Omental fat pad (tissue), 4 donors: Measurements from ENCODE around the gene NPPB. TPM values are rescaled to one million over a fixed set of nuclear protein-coding genes. Genes with fewer than 3 reads are reported as not detected.

Experiments
- ATAC-seq: fragments of 150-250 bp; one replicate; pipeline ENCODE4 v1.9.1; 2016; ENCODE audit warnings: mild to moderate bottlenecking, moderate library complexity; ENCODE audit not compliant: low FRiP score
- DNase-seq: peaks from one replicate; pipeline ENCODE4 v3.0.0-alpha.2; 2019; ENCODE audit warnings: low spot score
- total RNA-seq, 4 donors: library from RNA; depleted of rRNA; stranded (reverse); fragments of >200 nt; gene quantifications; one replicate each; pipeline ENCODE4 v1.1.0, GENCODE V29; 2016
- TF ChIP-seq, protein P1 (sequence below), 3 donors: fragments of 450-650 bp; IDR thresholded peaks; one replicate each; pipeline ENCODE4 v1.5.1; 2016 to 2017; ENCODE audit warnings: antibody characterized with exemption in 3 of 3, mild to moderate bottlenecking in 3 of 3, moderate library complexity in 2 of 3

NPPB gene
- total RNA-seq, 4 donors from 2014 or later, result not detected

GRCh38 chr1:11838349-11839272, 20.1 kb downstream of the NPPB start:
- ATAC-seq, result peak; percentile 79
- DNase-seq, result peak; percentile 46
- TF ChIP-seq, protein P1, sequence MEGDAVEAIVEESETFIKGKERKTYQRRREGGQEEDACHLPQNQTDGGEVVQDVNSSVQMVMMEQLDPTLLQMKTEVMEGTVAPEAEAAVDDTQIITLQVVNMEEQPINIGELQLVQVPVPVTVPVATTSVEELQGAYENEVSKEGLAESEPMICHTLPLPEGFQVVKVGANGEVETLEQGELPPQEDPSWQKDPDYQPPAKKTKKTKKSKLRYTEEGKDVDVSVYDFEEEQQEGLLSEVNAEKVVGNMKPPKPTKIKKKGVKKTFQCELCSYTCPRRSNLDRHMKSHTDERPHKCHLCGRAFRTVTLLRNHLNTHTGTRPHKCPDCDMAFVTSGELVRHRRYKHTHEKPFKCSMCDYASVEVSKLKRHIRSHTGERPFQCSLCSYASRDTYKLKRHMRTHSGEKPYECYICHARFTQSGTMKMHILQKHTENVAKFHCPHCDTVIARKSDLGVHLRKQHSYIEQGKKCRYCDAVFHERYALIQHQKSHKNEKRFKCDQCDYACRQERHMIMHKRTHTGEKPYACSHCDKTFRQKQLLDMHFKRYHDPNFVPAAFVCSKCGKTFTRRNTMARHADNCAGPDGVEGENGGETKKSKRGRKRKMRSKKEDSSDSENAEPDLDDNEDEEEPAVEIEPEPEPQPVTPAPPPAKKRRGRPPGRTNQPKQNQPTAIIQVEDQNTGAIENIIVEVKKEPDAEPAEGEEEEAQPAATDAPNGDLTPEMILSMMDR (IDR thresholded peaks at IDR 0.05), result peak in 1 of 3 donors; percentile 81

GRCh38 chr1:11837767-11838348, 20.9 kb downstream of the NPPB start:
- TF ChIP-seq, protein P1 (IDR thresholded peaks at IDR 0.05), result no peak
- DNase-seq, result no peak
- ATAC-seq, result no peak

DNA sequence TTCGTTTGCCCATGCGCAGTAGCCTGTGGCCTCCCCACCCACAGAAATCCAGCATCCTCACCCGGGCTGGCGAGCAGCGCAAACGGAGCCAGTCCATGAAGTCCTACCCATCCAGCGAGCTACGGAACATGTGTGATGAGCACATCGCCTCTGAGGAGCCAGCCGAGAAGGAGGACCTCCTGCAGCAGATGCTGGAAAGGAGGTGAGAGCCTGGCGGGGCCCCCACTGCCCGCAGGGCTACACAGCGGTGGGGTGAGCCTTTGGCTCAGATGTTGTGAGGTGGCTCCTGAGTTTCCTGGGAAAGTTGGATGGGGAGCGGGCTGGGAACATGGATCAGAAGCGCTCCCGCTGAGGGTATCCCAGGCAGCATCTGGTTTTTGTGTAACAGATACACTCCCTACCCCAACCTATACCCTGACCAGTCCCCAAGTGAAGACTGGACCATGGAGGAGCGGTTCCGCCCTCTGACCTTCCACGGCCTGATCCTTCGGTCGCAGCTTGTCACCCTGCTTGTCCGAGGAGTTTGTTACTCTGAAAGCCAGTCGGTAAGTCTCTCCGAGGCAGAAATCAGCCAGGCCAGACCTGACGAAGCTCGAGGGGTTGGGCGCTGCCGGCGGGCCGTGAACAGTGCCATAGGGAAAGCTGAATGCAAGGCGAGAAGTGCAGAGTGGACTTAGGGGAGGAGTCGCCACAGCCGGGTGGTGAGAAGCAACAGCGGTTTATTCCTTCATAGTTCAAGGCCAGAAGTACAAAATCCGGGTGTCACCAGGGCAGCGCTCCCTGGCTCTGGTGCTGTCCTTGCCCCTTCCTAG, 21.6 kb downstream of the NPPB start:
- DNase-seq (no peak), ATAC-seq (no peak)
- TF ChIP-seq, protein P1 (IDR thresholded peaks at IDR 0.05), result no peak

- no peak for ATAC-seq
- DNase-seq, result no peak
- TF ChIP-seq, protein P1 (IDR thresholded peaks at IDR 0.05), result no peak
Measured at GRCh38 chr1:11835441-11836225, 23.1 kb downstream of the NPPB start.

DNA sequence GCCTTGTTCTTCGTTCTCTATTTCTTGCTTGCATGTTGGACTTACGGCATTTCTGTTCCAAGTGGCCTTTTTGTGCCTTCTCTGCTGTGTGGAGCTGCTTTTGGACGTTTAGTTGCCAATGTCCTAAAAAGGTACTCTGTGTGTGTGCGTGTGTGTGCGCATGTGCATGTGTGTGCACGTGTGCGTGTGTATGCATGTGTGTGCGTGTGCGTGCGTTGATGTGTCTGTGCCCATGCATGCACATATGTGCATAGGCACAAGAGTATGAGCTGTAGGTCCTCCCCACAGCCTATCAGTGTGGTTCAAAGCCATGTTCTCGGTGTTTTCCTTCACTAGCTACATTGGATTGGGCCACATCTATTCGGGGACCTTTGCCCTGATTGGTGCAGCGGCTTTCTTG, 24.8 kb downstream of the NPPB start:
- TF ChIP-seq, protein P1 (IDR thresholded peaks at IDR 0.05), result no peak
- ATAC-seq, result no peak
- no peak for DNase-seq

GRCh38 chr1:11833497-11833896, 25.2 kb downstream of the NPPB start:
- ATAC-seq, result no peak
- TF ChIP-seq, protein P1 (IDR thresholded peaks at IDR 0.05), result no peak
- DNase-seq, result no peak
